A549 (cell line): ENCODE results near the gene ACVRL1. TPM values are rescaled to one million over a fixed set of nuclear protein-coding genes. Genes with fewer than 3 reads are reported as not detected.

Source experiments
- ATAC-seq, 2 experiments: fragments of 200-7000 bp in 1 of 2; fragments of >200 bp in 1 of 2; cut with Nextera tagmentation in 1 of 2; cut with Tn5 transposase in 1 of 2; 3 replicates each; pipeline versions ENCODE4 v1.8.0 to v1.9.1; 2018 to 2020; ENCODE audit warnings: mild to moderate bottlenecking in 1 of 2, moderate library complexity in 1 of 2
- CTCF ChIA-PET: fragments of 300-600 bp; sonication (Branson Sonifier 250); formaldehyde crosslinking; extraction: SDS; loops from one replicate; lab custom pipeline; 2021; ENCODE audit warnings: antibody characterized with exemption, inconsistent platforms; lab: Yijun Ruan, JAX
- POLR2A ChIA-PET: fragments of 350-600 bp; formaldehyde crosslinking; extraction: SDS; loops from one replicate; lab custom pipeline; 2021; ENCODE audit warnings: antibody characterized with exemption, inconsistent platforms; lab: Yijun Ruan, JAX
- DNase-seq, 2 experiments: peaks; one replicate each; pipeline versions ENCODE4 v3.0.0 to v3.0.0-alpha.2; 2011 to 2016; ENCODE audit warnings: low read depth in 1 of 2, low spot score in 1 of 2
- FAIRE-seq: peaks from 2 replicates; lab custom pipeline; 2011; peaks lifted over from hg19 to GRCh38; lab: Jason Lieb, UNC
- H3K27ac ChIP-seq, 2 experiments: fragments of >200 bp; sonication (Bioruptor Twin); formaldehyde crosslinking; 3 replicates each; pipeline ENCODE4 v1.5.1; 2016 to 2017
- H3K4me1 ChIP-seq: fragments of >200 bp; sonication (Bioruptor Twin); formaldehyde crosslinking; 3 replicates; pipeline ENCODE4 v1.6.1; 2016
- H3K4me2 ChIP-seq: fragments of >200 bp; sonication (Bioruptor Twin); formaldehyde crosslinking; 3 replicates; pipeline ENCODE4 v1.6.1; 2016
- H3K4me3 ChIP-seq: fragments of >200 bp; sonication (Bioruptor Twin); formaldehyde crosslinking; 3 replicates; pipeline ENCODE4 v1.5.1; 2016
- H3K9me3 ChIP-seq: fragments of >200 bp; sonication (Bioruptor Twin); formaldehyde crosslinking; 3 replicates; pipeline ENCODE4 v1.6.1; 2016
- CBX2 ChIP-seq: fragments of 200-600 bp; sonication (generic); IDR thresholded peaks from 2 replicates; pipeline ENCODE4 v1.6.1; 2016; ENCODE audit warnings: low read depth, mild to moderate bottlenecking, borderline replicate concordance
- CBX8 ChIP-seq: fragments of 200-600 bp; sonication (generic); IDR thresholded peaks from 2 replicates; pipeline ENCODE4 v1.6.1; 2016
- CEBPB ChIP-seq, 2 experiments: fragments of >200 bp in 1 of 2; sonication (Bioruptor Twin) in 1 of 2; formaldehyde crosslinking in 1 of 2; IDR thresholded peaks; 2 replicates each; pipeline ENCODE4 v1.6.1; 2012 to 2016
- CHD4 ChIP-seq: fragments of 200-600 bp; sonication (generic); IDR thresholded peaks from 2 replicates; pipeline ENCODE4 v1.6.1; 2016; ENCODE audit warnings: antibody characterized with exemption, mild to moderate bottlenecking, borderline replicate concordance
- EHMT2 ChIP-seq: fragments of 200-600 bp; sonication (generic); IDR thresholded peaks from 2 replicates; pipeline ENCODE4 v1.6.1; 2016; ENCODE audit warnings: antibody characterized with exemption, low read depth, mild to moderate bottlenecking, moderate library complexity
- FOSB ChIP-seq: fragments of 250-450 bp; sonication (Bioruptor Pico); IDR thresholded peaks from 2 replicates; pipeline ENCODE4 v1.5.0; 2020; ENCODE audit warnings: mild to moderate bottlenecking, moderate library complexity
- HEYL ChIP-seq: fragments of 250-450 bp; sonication (Bioruptor Pico); IDR thresholded peaks from 2 replicates; pipeline ENCODE4 v1.8.0; 2021; ENCODE audit warnings: mild to moderate bottlenecking, moderate library complexity
- JUN ChIP-seq, 2 experiments: fragments of >200 bp; sonication (Bioruptor Twin); formaldehyde crosslinking; IDR thresholded peaks; 2 replicates in 1 of 2; 3 replicates in 1 of 2; pipeline ENCODE4 v1.6.1; 2016 to 2017
- JUNB ChIP-seq: fragments of >200 bp; sonication (Bioruptor Twin); formaldehyde crosslinking; IDR thresholded peaks from 2 replicates; pipeline ENCODE4 v1.6.1; 2016
- KDM1A ChIP-seq: fragments of 200-600 bp; sonication (generic); IDR thresholded peaks from 2 replicates; pipeline ENCODE4 v1.6.1; 2016; ENCODE audit warnings: low read depth, mild to moderate bottlenecking
- MAZ ChIP-seq: fragments of 150-350 bp; IDR thresholded peaks from 2 replicates; pipeline ENCODE4 v1.6.1; 2014; ENCODE audit warnings: antibody characterized with exemption, low read depth, low read length, borderline replicate concordance
- NFE2L2 ChIP-seq: fragments of 150-350 bp; conservative IDR thresholded peaks from 2 replicates; pipeline ENCODE4 v1.6.1; 2014; ENCODE audit warnings: low read length
- NR3C1 ChIP-seq: fragments of >200 bp; sonication (Bioruptor Twin); formaldehyde crosslinking; IDR thresholded peaks from 3 replicates; pipeline ENCODE4 v1.6.1; 2017
- PHF8 ChIP-seq: fragments of 200-600 bp; sonication (generic); IDR thresholded peaks from 2 replicates; pipeline ENCODE4 v1.6.1; 2016; ENCODE audit warnings: low read depth, mild to moderate bottlenecking, antibody characterized with exemption, moderate library complexity, borderline replicate concordance
- RNF2 ChIP-seq: fragments of 200-600 bp; sonication (generic); IDR thresholded peaks from 2 replicates; pipeline ENCODE4 v1.6.1; 2016; ENCODE audit warnings: low read depth, mild to moderate bottlenecking, antibody characterized with exemption, moderate library complexity, borderline replicate concordance
- SMC3 ChIP-seq: fragments of >200 bp; sonication (Bioruptor Twin); formaldehyde crosslinking; IDR thresholded peaks from 3 replicates; pipeline ENCODE4 v1.6.1; 2018; ENCODE audit warnings: inconsistent platforms
- ZNF302 ChIP-seq: fragments of 250-450 bp; sonication (Bioruptor Pico); IDR thresholded peaks from 2 replicates; pipeline ENCODE4 v1.9.0; 2021; ENCODE audit warnings: inconsistent platforms, mild to moderate bottlenecking, moderate library complexity
- ZSCAN20 ChIP-seq: fragments of 250-450 bp; sonication (Bioruptor Pico); IDR thresholded peaks from 2 replicates; pipeline ENCODE4 v1.8.0; 2022; ENCODE audit warnings: mild to moderate bottlenecking, moderate library complexity
- whole genome bisulfite sequencing: methylation state at CpG from one replicate; pipeline ENCODE4 v1.1.6; 2017; ENCODE audit errors: missing lambda C conversion rate; 5-methylcytosine and 5-hydroxymethylcytosine counted together
- polyA plus RNA-seq, 4 experiments: library from polyadenylated mRNA; depleted of rRNA in 3 of 4; stranded (reverse); fragments of >200 nt; fragmentation: RNase III in 1 of 4; extraction: RNeasy Plus Mini Kit Qiagen cat#74134 plus additional on column Dnase treatment in 1 of 4; gene quantifications; 2 replicates in 3 of 4; 3 replicates in 1 of 4; pipeline ENCODE4 v1.2.3, GENCODE V29; 2011 to 2017
- TF ChIP-seq, protein P1 (sequence below): fragments of 450-650 bp; IDR thresholded peaks from 2 replicates; pipeline ENCODE4 v1.6.1; 2014; ENCODE audit warnings: antibody characterized with exemption
- TF ChIP-seq, protein P2 (sequence below): fragments of 150-350 bp; IDR thresholded peaks from 2 replicates; pipeline ENCODE4 v1.6.1; 2014; ENCODE audit warnings: low read depth, mild to moderate bottlenecking, low read length
- TF ChIP-seq, protein P3 (sequence below): fragments of 200-600 bp; sonication (generic); IDR thresholded peaks from 2 replicates; pipeline ENCODE4 v1.6.1; 2016; ENCODE audit warnings: antibody characterized with exemption, mild to moderate bottlenecking, moderate library complexity
- TF ChIP-seq, protein P4 (sequence below): IDR thresholded peaks from 2 replicates; pipeline ENCODE4 v1.6.1; 2012; ENCODE audit warnings: low read depth, borderline replicate concordance
- TF ChIP-seq, protein P5 (sequence below): fragments of >200 bp; sonication (Bioruptor Twin); formaldehyde crosslinking; IDR thresholded peaks from 3 replicates; pipeline ENCODE4 v1.6.1; 2016

ACVRL1 gene
- polyA plus RNA-seq, 2 of the 4 experiments (the other 2 are of a cell fraction) = 0.03 TPM; not detected in 1

DNA sequence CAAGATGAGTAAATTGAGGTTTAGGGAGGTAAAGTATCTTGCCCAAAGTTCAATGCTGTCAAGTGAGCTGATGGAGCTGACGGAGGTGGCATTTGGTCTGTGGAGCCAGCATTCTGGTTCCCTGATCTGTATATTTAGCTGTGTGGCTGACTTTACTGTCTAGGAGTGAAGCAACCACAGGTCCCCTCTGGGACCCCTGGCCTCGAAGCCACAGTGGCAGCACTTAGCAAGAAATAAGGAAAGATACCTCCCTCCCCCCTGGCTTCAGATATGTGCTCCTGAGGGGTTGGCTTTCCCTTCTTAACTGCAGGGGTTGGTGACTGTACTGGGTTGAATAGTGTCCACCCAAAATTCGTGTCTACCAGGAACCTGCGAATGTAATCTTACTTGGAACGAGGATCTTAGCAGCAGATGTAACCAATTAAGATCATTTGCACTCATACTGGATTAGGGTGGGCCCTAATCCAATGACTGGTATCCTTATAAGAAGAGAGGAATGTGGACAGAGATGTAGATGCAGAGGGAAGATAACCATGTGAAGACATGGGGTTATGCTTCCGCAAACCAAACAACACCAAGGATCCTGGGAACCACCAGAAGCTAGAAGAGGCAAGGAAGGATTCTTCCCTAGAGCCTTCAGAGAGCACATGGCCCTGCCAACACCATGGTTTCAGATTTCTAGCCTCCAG, 42.2 kb downstream of the ACVRL1 start:
- Histone ChIP-seq H3K27ac (no peak overlapping the region), H3K9me3 (peaks cover 6% of the 10 kb centered on the region)
- TF ChIP-seq CBX8 (no peak), HEYL (CRISPR knock-in tag) (no peak), JUNB (no peak), CHD4 (no peak), MAZ (no peak), CEBPB (IDR thresholded peaks at IDR 0.05) (no peak), NR3C1 (no peak), SMC3 (no peak), ZNF302 (no peak), JUN (IDR thresholded peaks at IDR 0.05) (no peak), PHF8 (no peak), EHMT2 (no peak), CBX2 (no peak), KDM1A (no peak), ZSCAN20 (CRISPR knock-in tag) (no peak), FOSB (CRISPR knock-in tag) (no peak)
- TF ChIP-seq, protein P1, sequence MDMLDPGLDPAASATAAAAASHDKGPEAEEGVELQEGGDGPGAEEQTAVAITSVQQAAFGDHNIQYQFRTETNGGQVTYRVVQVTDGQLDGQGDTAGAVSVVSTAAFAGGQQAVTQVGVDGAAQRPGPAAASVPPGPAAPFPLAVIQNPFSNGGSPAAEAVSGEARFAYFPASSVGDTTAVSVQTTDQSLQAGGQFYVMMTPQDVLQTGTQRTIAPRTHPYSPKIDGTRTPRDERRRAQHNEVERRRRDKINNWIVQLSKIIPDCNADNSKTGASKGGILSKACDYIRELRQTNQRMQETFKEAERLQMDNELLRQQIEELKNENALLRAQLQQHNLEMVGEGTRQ = no peak
- TF ChIP-seq, protein P2, sequence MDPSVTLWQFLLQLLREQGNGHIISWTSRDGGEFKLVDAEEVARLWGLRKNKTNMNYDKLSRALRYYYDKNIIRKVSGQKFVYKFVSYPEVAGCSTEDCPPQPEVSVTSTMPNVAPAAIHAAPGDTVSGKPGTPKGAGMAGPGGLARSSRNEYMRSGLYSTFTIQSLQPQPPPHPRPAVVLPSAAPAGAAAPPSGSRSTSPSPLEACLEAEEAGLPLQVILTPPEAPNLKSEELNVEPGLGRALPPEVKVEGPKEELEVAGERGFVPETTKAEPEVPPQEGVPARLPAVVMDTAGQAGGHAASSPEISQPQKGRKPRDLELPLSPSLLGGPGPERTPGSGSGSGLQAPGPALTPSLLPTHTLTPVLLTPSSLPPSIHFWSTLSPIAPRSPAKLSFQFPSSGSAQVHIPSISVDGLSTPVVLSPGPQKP = no peak
- TF ChIP-seq, protein P3, sequence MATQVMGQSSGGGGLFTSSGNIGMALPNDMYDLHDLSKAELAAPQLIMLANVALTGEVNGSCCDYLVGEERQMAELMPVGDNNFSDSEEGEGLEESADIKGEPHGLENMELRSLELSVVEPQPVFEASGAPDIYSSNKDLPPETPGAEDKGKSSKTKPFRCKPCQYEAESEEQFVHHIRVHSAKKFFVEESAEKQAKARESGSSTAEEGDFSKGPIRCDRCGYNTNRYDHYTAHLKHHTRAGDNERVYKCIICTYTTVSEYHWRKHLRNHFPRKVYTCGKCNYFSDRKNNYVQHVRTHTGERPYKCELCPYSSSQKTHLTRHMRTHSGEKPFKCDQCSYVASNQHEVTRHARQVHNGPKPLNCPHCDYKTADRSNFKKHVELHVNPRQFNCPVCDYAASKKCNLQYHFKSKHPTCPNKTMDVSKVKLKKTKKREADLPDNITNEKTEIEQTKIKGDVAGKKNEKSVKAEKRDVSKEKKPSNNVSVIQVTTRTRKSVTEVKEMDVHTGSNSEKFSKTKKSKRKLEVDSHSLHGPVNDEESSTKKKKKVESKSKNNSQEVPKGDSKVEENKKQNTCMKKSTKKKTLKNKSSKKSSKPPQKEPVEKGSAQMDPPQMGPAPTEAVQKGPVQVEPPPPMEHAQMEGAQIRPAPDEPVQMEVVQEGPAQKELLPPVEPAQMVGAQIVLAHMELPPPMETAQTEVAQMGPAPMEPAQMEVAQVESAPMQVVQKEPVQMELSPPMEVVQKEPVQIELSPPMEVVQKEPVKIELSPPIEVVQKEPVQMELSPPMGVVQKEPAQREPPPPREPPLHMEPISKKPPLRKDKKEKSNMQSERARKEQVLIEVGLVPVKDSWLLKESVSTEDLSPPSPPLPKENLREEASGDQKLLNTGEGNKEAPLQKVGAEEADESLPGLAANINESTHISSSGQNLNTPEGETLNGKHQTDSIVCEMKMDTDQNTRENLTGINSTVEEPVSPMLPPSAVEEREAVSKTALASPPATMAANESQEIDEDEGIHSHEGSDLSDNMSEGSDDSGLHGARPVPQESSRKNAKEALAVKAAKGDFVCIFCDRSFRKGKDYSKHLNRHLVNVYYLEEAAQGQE = no peak
- TF ChIP-seq, all 56 proteins: peak for 0
- Histone ChIP-seq H3K4me2 (no peak overlapping the region), H3K4me3 (no peak overlapping the region), H3K4me1 (peaks cover 22% of the 10 kb centered on the region)
- CTCF ChIA-PET = interaction anchor here (0.5 to 3.1 kb wide), 12 partner anchors 9 to 332 kb away, joined by 3 to 9 read pairs (median 4); no protein-coding TSS in a partner anchor
- DNase-seq (no peak), FAIRE-seq (no peak), ATAC-seq (no peak)
- POLR2A ChIA-PET = no interaction called here
- whole genome bisulfite sequencing = 40% methylated on average over 6 of the region's 6 CpGs

DNA sequence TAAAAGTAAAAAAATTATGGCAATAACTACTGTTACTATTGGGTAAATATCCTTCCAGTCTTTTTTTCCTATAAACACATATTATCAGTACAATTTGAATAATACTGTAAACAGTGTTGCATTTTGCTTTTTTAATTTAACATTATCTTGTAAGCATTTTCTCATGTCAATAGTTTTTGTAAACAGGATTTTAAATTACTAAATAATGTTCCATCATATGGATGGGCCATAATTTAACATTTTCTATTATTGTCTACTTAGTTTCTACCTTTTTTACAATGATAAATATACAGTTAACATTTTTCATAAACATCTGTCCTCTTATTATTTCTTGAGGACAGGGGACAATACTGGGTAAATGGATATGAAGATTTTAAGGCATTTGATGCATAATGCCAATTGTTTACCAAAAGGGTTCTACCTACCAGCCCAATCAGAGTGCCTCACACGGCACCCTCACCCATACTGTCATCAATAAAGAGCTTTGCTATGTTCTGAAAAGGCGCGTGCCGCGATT, 43.4 kb downstream of the ACVRL1 start:
- peaks cover 33% of the 10 kb centered on the region for H3K4me1 ChIP-seq
- H3K9me3 ChIP-seq = no peaks in the 10 kb centered on the region; the same call in 2 of the 3 replicates
- WGBS = 0% methylated on average over 5 of the region's 5 CpGs
- POLR2A ChIA-PET = no interaction called here
- H3K27ac ChIP-seq = peak overlapping the region; percentile 30 to 73; a peak in 5 of 6 replicates
- no peak for ATAC-seq
- H3K4me3 ChIP-seq = peak overlapping the region; percentile 99
- no peak for DNase-seq
- TF ChIP-seq, protein P4, sequence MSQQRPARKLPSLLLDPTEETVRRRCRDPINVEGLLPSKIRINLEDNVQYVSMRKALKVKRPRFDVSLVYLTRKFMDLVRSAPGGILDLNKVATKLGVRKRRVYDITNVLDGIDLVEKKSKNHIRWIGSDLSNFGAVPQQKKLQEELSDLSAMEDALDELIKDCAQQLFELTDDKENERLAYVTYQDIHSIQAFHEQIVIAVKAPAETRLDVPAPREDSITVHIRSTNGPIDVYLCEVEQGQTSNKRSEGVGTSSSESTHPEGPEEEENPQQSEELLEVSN = no peak
- TF ChIP-seq JUN (IDR thresholded peaks at IDR 0.05) = no peak
- 0 out of 2 replicates have a peak, but pooled peaks have one; percentile 84 for TF ChIP-seq RNF2
- TF ChIP-seq, protein P5, sequence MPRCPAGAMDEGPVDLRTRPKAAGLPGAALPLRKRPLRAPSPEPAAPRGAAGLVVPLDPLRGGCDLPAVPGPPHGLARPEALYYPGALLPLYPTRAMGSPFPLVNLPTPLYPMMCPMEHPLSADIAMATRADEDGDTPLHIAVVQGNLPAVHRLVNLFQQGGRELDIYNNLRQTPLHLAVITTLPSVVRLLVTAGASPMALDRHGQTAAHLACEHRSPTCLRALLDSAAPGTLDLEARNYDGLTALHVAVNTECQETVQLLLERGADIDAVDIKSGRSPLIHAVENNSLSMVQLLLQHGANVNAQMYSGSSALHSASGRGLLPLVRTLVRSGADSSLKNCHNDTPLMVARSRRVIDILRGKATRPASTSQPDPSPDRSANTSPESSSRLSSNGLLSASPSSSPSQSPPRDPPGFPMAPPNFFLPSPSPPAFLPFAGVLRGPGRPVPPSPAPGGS = no peak
- TF ChIP-seq CBX2 = no peak
- no peak for TF ChIP-seq NR3C1
- TF ChIP-seq NFE2L2 = no peak
- peak; percentile 60; the same call in 1 of the 2 replicates for TF ChIP-seq CBX8
- FAIRE-seq = no peak
- CTCF ChIA-PET = interaction anchor here (1.0 to 3.1 kb wide), 7 partner anchors 11 to 130 kb away, joined by 3 to 9 read pairs (median 5); no protein-coding TSS in a partner anchor
- peak overlapping the region; percentile 89 for H3K4me2 ChIP-seq
